GM19372 (cell line): Measurements from ENCODE around the gene KRTAP5-8.
"Not testable (repeated sequence)": the region's sequence is repeated elsewhere in the genome, so short reads cannot be mapped to it uniquely, and the experiment has no call there.

ENCODE experiments used
- ATAC-seq: cut with Tn5 transposase; IDR thresholded peaks from one replicate; pipeline ENCODE4 v1.9.1; 2021; ENCODE audit warnings: mild to moderate bottlenecking, low read depth, moderate library complexity; ENCODE audit not compliant: unreplicated experiment

The KRTAP5-8 gene

DNA sequence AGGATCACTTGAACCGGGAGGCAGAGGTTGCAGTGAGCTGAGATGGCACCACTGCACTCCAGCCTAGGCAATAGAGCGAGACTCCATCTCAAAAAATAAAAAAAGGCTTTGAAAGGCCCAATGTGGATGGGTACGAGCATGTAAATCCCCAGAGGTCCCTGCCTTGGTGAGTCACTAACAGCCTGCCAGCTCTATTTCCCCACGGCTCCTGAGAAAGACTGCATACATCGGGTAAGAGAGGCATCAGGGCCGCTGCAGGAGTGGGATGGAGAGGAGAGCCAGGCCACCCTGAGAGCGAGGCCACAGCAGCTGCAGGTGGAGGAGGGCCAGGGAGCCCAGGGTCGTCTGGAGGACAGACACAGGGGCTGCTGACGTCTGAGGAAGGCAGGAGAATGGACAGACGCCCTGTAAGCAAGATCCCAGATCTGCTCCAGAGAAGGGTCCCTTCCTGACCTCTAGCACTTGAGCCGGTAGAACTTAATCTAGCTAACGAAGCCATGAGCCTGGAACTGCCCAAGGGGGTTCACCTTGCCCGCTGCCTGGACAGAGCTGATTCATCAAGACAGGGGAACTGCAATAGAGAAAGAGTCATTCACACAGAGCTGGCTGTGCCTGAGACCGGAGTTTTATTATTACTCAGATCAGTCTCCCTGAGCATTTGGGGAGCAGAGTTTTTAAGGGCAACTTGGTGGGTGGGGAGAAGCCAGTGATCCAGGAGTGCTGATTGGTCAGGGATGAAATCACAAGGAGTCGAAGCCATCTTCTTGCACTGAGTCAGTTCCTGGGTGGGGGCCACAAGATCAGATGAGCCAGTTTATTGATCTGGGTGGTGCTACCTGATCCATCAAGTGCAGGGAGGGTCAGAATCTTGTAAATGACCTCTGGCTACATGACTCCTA, 5.3 kb downstream of the KRTAP5-8 start:
- no peak for ATAC-seq

GRCh38 chr11:71543866-71544265, 6.0 kb downstream of the KRTAP5-8 start:
- ATAC-seq, result no peak

DNA sequence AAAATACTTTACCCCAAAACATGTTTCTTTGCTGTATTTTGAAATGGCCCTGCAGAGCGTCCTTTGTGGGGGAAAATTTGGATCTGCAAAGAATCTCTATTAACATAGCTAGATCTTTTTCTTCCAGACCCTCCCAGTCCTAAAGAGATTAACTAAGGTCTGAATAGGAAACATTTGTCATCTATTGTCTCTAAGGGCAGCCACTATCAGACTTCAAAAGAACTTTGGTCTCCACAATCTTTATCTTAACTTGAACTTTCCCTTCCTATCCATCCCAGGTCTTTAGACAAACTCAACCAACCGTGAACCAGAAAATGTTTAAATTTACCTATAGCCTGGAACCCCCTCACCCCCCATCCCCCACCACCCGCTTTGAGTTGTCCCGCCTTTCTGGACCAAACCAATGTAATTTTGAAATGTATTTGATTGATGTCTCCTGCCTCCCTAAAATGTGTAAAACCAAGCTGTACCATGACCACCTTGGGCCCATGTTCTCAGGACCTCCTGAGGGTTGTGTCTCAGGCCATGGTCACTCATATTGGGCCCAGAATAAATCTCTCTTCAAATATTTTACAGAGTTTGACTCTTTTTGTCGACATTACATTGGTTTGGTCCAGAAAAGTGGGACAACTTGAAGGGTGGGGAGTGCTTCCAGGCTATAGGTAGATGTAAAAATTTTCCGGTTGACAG, 6.8 kb downstream of the KRTAP5-8 start:
- ATAC-seq, result no peak

DNA sequence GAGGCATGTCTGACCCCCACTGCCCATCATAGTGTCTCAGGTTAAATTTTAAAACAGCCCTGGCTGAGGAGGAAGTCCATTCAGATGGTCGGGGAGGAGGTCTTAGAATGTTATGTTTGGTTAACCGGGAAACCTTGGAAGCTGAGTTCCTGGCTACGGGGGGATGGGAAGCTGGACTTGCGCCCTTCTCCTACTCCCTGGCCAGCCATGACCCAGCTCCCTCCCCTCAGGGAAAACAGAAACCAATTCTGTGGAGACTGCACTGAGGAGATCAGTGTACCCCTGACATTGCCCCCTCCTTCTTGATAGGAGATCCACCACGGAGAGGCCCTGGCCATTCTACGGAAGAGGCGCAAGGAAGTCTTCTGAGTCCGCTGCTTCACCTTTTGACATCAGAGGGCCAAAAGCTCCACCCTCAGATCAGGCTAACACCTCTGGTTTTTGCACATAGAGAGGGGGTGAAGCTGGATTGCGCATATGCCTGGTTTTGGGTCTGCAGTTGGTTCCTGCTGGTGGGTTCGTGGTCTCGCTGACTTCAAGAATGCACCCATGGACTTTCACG, 7.7 kb downstream of the KRTAP5-8 start:
- no peak for ATAC-seq

- no peak for ATAC-seq
Observed at GRCh38 chr11:71548120-71548519, 10.3 kb downstream of the KRTAP5-8 start, which contains the start of gene KRTAP5-9. Gene KRTAP5-9, plus strand, starts transcription at chr11:71548420. Its CDS starts 238 bp downstream, at chr11:71548658.

- ATAC-seq, result no peak
Observed at GRCh38 chr11:71548716-71549151, 10.9 kb downstream of the KRTAP5-8 start.

- no peak for ATAC-seq
Observed at GRCh38 chr11:71551711-71552110, 13.9 kb downstream of the KRTAP5-8 start.

GRCh38 chr11:71554996-71555395, 17.2 kb downstream of the KRTAP5-8 start:
- no peak for ATAC-seq

GRCh38 chr11:71555508-71555907, 17.7 kb downstream of the KRTAP5-8 start:
- ATAC-seq, result no peak

- ATAC-seq, result no peak
Observed at GRCh38 chr11:71556018-71556417, 18.2 kb downstream of the KRTAP5-8 start.

DNA sequence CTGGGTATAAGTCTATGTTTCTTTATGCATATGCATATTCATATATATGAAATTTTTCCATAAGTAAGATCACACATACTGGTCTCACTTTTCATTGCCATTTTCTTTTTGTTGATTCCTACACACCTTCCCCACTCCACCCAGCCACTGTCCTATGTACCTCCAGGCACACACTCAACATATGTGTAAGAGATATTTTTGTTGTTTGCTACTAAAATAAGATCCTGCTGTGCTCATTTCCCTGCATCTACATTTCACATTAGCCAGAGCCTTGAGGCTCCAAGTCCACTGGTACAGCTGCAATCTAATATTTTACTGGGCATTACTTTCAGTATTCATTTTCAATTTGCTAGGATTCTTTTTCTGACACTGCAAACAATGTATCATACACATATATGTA, 19.4 kb downstream of the KRTAP5-8 start:
- no peak for ATAC-seq

GRCh38 chr11:71558996-71559395, 21.2 kb downstream of the KRTAP5-8 start:
- ATAC-seq, result no peak

- no peak for ATAC-seq
Observed at GRCh38 chr11:71562120-71562519, 24.3 kb downstream of the KRTAP5-8 start.

GRCh38 chr11:71563406-71563805, 25.6 kb downstream of the KRTAP5-8 start:
- ATAC-seq, result no peak

DNA sequence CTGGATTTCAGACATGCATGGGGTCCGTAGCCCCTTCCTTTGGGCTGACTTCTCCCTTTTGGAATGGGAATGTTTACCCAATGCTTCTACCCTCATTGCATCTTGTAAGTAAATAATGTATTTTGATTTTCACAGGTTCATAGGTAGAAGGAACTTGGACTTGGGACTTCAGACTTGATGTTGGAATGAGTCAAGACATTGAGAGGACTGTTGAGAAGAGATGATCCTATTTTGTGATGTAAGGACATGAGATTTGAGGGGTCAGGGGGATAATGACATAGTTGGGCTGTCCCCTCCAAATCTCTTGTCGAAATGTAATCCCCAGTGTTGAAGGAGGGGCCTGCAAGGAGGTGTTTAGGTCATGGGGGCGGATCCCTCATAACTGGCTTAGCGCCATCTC, 26.6 kb downstream of the KRTAP5-8 start:
- ATAC-seq, result no peak

DNA sequence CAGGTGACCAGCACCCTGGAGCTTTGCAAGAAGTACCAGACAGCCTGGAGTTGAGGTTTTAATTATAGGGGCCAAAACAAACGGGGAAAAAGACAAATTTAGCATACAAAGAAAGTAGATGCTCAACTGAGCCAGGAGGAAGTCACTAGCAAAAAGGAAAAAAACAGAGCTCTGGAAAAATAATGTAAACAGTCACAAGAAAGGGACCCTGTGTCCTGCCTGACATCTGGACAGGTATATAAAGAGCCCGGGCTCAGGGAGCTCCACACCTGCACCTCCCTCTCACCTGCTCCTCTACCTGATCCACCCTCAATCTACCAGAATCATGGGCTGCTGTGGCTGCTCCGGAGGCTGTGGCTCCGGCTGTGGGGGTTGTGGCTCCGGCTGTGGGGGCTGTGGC, 27.4 kb downstream of the KRTAP5-8 start, which contains the start of gene KRTAP5-10:
KRTAP5-10 (plus strand) TSS at position 301 of the 400 bp plus-strand sequence; CDS start at position 326, 25 bp downstream.
- no peak for ATAC-seq

DNA sequence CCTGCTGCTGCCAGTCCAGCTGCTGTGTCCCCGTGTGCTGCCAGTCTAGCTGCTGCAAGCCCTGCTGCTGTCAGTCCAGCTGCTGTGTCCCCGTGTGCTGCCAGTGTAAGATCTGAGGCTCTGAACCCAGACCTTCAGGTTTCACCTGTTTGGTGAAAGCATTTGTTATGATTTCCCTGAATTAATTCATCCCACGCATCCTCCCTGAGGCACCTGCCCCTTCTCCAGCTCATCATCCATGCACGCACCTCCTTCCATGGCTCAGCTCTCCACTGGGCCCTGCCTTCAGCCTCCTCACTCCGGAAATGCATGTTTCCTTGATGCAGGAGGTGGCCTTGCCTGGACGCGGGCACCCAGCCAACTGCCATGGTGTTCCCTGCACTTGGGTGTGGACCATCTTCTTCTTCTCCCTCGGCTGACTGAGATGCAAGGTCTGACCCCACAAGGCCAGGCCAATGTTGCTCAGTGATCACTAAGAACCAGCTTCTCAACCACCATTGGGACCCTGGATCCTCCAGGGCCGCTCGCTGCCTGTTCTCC, 28.3 kb downstream of the KRTAP5-8 start:
- no peak for ATAC-seq

- ATAC-seq, result not testable (repeated sequence)
Observed at GRCh38 chr11:71566626-71567599, 29.1 kb downstream of the KRTAP5-8 start.

DNA sequence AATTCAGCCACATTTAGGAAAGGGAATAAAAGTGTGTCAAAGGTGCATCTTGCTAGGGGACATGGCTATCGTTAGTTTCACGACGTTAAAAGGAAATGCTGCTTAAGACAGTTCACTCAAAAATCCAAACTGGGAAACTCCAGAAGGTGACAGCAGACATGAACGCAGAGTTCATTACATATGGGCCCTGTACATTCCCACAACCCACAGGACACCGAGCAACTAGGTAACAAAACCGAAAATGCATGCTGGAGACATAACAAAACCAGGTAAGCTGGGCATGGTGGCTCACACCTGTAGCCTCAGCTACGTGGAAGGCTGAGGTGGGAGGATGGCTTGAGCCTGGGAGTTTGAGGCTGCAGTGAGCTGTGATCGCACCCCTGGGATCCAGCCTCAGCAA, 29.8 kb downstream of the KRTAP5-8 start:
- not testable (repeated sequence) for ATAC-seq
